ENCODE results near the gene STXBP5.

- TF ChIP-seq EZH2 (IDR thresholded peaks at IDR 0.05; ENCODE audit: borderline replicate concordance, low read length) (no peak), CTCF (IDR thresholded peaks at IDR 0.05; ENCODE audit: low read length) (no peak)
These were observed 118.3 kb downstream of the STXBP5 start for GRCh38 chr6:147322299-147323162.
